GM18867 (cell line): ENCODE results near the gene C20orf96.
"Not testable (repeated sequence)": the region's sequence is repeated elsewhere in the genome, so short reads cannot be mapped to it uniquely, and the experiment has no call there.

Experiments
- ATAC-seq: cut with Tn5 transposase; IDR thresholded peaks from one replicate; pipeline ENCODE4 v1.9.1; 2021; ENCODE audit warnings: mild to moderate bottlenecking, moderate library complexity; ENCODE audit not compliant: unreplicated experiment

C20orf96 gene

GRCh38 chr20:290084-290831, at the start of gene C20orf96:
C20orf96 (minus strand) TSS chr20:290750; CDS start chr20:290610, 140 bp downstream.
- ATAC-seq, result peak; percentile 86

- ATAC-seq, result not testable (repeated sequence)
Observed at GRCh38 chr20:336040-336439, 45.5 kb upstream of the C20orf96 start.

- ATAC-seq, result no peak
Observed at GRCh38 chr20:334578-334977, 44.0 kb upstream of the C20orf96 start.

GRCh38 chr20:330233-331149, 39.9 kb upstream of the C20orf96 start:
- ATAC-seq, result peak; percentile 31

- no peak for ATAC-seq
Observed at GRCh38 chr20:329851-330232, 39.3 kb upstream of the C20orf96 start.

- ATAC-seq, result no peak
Observed at GRCh38 chr20:328975-329695, 38.6 kb upstream of the C20orf96 start.

- ATAC-seq, result no peak
Observed at GRCh38 chr20:328027-328974, 37.8 kb upstream of the C20orf96 start.

- no peak for ATAC-seq
Observed at GRCh38 chr20:327186-328026, 36.9 kb upstream of the C20orf96 start.

- no peak for ATAC-seq
Observed at GRCh38 chr20:326645-327185, 36.2 kb upstream of the C20orf96 start.

GRCh38 chr20:325889-326644, 35.5 kb upstream of the C20orf96 start:
- ATAC-seq, result no peak

- peak; percentile 72 for ATAC-seq
Observed at GRCh38 chr20:325045-325888, 34.7 kb upstream of the C20orf96 start, which contains the start of gene SOX12. SOX12 (plus strand) TSS chr20:325552; CDS start chr20:325925, 373 bp downstream.

GRCh38 chr20:324177-325044, 33.9 kb upstream of the C20orf96 start:
- ATAC-seq, result peak; percentile 59

GRCh38 chr20:316316-317068, 25.9 kb upstream of the C20orf96 start:
- no peak for ATAC-seq

GRCh38 chr20:313948-314347, 23.4 kb upstream of the C20orf96 start:
- no peak for ATAC-seq

- no peak for ATAC-seq
Observed at GRCh38 chr20:313402-313801, 22.9 kb upstream of the C20orf96 start.

- no peak for ATAC-seq
Observed at GRCh38 chr20:312866-313265, 22.3 kb upstream of the C20orf96 start.
